RWPE2 (cell line): ENCODE results near the gene SULT1B1.

Experiments
- ATAC-seq: fragments of 200-7000 bp; cut with Tn5 transposase; 3 replicates; pipeline ENCODE4 v1.9.1; 2021; ENCODE audit warnings: low read depth
- DNase-seq: peaks from one replicate; pipeline ENCODE4 v3.0.0-alpha.2; 2020; ENCODE audit warnings: low spot score
- H3K27ac ChIP-seq: fragments of 450-650 bp; 2 replicates; pipeline ENCODE4 v1.5.1; 2017; ENCODE audit warnings: mild to moderate bottlenecking; ENCODE audit not compliant: poor library complexity, severe bottlenecking
- H3K27me3 ChIP-seq: fragments of 250-450 bp; sonication (Bioruptor Pico); 2 replicates; pipeline ENCODE4 v1.5.1; 2021; ENCODE audit warnings: mild to moderate bottlenecking, moderate library complexity; ENCODE audit not compliant: insufficient read depth, poor library complexity, severe bottlenecking
- H3K36me3 ChIP-seq: fragments of 250-450 bp; sonication (Bioruptor Pico); 2 replicates; pipeline ENCODE4 v1.5.1; 2020; ENCODE audit warnings: low read depth, mild to moderate bottlenecking, moderate library complexity
- H3K4me1 ChIP-seq: fragments of 250-450 bp; sonication (Bioruptor Pico); 2 replicates; pipeline ENCODE4 v1.5.1; 2021; ENCODE audit warnings: mild to moderate bottlenecking, moderate library complexity; ENCODE audit not compliant: insufficient read depth, poor library complexity, severe bottlenecking
- H3K4me3 ChIP-seq: fragments of 250-450 bp; sonication (Bioruptor Pico); 2 replicates; pipeline ENCODE4 v1.5.1; 2021; ENCODE audit warnings: mild to moderate bottlenecking, moderate library complexity; ENCODE audit not compliant: severe bottlenecking
- H3K9me3 ChIP-seq: fragments of 250-450 bp; sonication (Bioruptor Pico); 2 replicates; pipeline ENCODE4 v1.5.1; 2021; ENCODE audit warnings: mild to moderate bottlenecking, moderate library complexity; ENCODE audit not compliant: severe bottlenecking
- TF ChIP-seq, protein P1 (sequence below): fragments of 450-650 bp; IDR thresholded peaks from one replicate; pipeline ENCODE4 v1.5.1; 2017; ENCODE audit warnings: mild to moderate bottlenecking, moderate library complexity; ENCODE audit not compliant: poor library complexity, severe bottlenecking

SULT1B1 gene

DNA sequence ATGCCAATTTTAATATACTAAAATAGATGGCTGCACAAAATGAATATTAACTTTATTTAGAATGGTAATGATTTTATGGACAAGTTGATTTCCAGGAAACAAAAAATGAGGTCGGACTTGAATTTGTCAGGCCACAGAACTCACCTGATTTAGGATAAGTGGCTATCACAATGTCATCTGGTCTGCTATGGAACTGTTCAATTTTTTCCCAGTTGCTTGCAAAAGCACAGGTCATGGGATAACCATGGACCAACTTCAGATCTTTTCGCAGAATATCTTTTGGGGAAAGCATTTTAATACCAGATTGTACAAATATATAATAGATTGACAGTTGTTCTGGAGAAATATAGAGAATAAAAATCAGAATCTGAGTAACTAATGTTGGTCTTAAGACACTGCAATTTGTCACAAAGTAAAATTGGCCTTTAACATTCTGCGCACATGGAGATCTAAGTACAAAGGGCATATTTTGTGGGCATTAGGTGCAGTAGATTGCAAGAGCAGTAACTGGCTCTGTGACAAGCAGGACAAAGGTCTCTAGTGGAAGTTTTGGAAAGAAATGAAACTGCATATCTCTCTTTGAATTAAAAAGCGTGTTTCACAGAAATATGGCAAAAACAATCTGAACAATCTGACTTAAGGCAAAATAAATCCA is 5.4 kb downstream of the SULT1B1 start:
- H3K36me3 ChIP-seq = no peaks in the 10 kb centered on the region
- DNase-seq (no peak), ATAC-seq (no peak)
- H3K27me3 ChIP-seq = no peaks in the 10 kb centered on the region
- TF ChIP-seq, protein P1, sequence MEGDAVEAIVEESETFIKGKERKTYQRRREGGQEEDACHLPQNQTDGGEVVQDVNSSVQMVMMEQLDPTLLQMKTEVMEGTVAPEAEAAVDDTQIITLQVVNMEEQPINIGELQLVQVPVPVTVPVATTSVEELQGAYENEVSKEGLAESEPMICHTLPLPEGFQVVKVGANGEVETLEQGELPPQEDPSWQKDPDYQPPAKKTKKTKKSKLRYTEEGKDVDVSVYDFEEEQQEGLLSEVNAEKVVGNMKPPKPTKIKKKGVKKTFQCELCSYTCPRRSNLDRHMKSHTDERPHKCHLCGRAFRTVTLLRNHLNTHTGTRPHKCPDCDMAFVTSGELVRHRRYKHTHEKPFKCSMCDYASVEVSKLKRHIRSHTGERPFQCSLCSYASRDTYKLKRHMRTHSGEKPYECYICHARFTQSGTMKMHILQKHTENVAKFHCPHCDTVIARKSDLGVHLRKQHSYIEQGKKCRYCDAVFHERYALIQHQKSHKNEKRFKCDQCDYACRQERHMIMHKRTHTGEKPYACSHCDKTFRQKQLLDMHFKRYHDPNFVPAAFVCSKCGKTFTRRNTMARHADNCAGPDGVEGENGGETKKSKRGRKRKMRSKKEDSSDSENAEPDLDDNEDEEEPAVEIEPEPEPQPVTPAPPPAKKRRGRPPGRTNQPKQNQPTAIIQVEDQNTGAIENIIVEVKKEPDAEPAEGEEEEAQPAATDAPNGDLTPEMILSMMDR = no peak
- no peaks in the 10 kb centered on the region for H3K9me3 ChIP-seq
- peaks cover 14% of the 10 kb centered on the region for H3K4me1 ChIP-seq
- H3K27ac ChIP-seq = no peak overlapping the region
- H3K4me3 ChIP-seq = no peak overlapping the region

DNA sequence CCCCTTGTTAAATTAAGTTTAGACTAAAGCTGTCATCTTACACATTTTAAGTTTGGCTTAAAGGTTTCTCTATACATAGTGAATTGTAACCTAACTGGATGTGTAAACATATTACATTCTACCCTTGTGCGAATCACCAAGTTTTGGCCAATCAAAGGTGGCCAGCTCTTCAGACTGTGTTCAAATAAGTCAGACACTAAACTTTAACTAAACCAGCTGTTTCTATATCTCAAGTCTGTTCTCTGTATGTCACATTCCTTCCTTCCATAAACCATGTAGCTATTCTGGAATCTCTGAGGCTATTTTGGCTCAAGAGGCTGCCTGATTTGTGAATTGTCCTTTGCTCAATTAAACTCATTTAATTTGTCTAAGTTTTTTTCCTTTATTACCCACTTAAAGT is 6.7 kb downstream of the SULT1B1 start:
- Histone ChIP-seq H3K27ac (no peak overlapping the region), H3K4me3 (no peak overlapping the region), H3K4me1 (peaks cover 27% of the 10 kb centered on the region), H3K27me3 (no peaks in the 10 kb centered on the region), H3K9me3 (no peaks in the 10 kb centered on the region), H3K36me3 (no peaks in the 10 kb centered on the region)
- DNase-seq = no peak
- TF ChIP-seq, protein P1 = no peak
- no peak for ATAC-seq

DNA sequence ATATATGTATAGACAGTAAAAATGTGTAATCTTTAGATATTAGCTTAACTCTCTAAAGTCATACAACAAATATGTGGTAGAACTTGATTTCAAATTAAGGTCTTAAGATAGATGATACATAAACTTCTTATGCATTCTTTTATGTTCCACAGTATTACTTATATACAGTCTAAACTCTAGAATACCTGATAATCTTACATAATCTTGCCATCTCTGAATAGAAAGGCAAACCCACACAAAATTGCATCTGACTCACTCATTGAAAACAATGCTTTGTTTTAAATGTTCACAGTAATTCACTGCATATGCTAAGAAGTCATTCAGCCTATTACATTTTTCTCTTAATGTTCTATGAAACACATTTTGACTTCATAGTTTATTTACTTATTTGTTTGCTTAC is 10.1 kb downstream of the SULT1B1 start:
- no peak overlapping the region for H3K4me3 ChIP-seq
- H3K27ac ChIP-seq = peak overlapping the region; percentile 80
- DNase-seq (no peak), ATAC-seq (peak; percentile 74)
- TF ChIP-seq, protein P1 = no peak
- H3K9me3 ChIP-seq = no peaks in the 10 kb centered on the region
- no peaks in the 10 kb centered on the region for H3K27me3 ChIP-seq
- H3K4me1 ChIP-seq = peaks cover 41% of the 10 kb centered on the region
- no peaks in the 10 kb centered on the region for H3K36me3 ChIP-seq

DNA sequence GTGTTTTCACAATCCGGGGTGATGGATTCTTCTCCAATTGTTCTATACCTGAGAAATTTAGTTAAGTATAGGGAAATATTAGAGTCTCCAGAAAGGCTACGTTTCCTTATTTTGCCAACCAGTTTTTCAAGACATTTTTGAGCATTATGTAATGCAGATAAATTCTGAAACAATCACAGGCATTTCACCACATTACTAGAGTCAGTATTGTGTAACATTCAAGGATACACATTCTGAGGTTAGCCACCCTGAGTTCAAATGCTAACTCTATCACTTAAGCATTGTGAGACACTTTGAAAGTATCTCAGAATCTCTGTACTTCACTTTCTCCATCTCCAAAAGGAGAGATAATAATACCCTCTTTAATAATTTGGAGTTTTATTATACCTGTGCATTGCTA is 10.6 kb downstream of the SULT1B1 start:
- DNase-seq = no peak

DNA sequence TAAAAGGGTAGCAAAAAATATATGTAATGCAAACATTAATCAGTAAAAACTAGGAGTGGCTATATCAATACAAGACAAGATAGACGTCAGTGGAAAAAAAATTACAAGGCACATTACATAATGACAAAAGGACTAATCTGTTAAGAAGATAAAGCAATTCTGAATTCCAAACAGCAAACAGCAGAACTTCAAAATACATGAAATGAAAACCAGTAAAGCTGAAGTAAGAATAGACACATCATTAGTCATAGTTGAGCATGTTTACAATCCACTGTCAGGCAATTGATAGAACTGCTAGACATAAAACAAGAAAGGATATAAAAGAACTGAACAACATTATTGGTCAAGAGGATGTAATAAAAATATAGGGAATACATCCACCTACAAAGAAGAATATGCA is 12.2 kb downstream of the SULT1B1 start:
- TF ChIP-seq, protein P1 = no peak
- H3K4me3 ChIP-seq = no peak overlapping the region
- ATAC-seq = peak; percentile 75
- no peaks in the 10 kb centered on the region for H3K27me3 ChIP-seq
- H3K27ac ChIP-seq = peak overlapping the region; percentile 80
- no peaks in the 10 kb centered on the region for H3K36me3 ChIP-seq
- no peak for DNase-seq
- no peaks in the 10 kb centered on the region for H3K9me3 ChIP-seq
- H3K4me1 ChIP-seq = peaks cover 41% of the 10 kb centered on the region

More for the DNA sequence above, 10.6 kb downstream of the SULT1B1 start:
- Histone ChIP-seq H3K4me3 (no peak overlapping the region), H3K4me1 (peaks cover 41% of the 10 kb centered on the region), H3K9me3 (no peaks in the 10 kb centered on the region), H3K27me3 (no peaks in the 10 kb centered on the region), H3K27ac (peak overlapping the region; percentile 80), H3K36me3 (no peaks in the 10 kb centered on the region)
- ATAC-seq = peak; percentile 56
- TF ChIP-seq, protein P1 = no peak
